CD14-positive monocyte (primary cell): Measurements from ENCODE around the gene MTNR1B. TPM values are rescaled to one million over a fixed set of nuclear protein-coding genes. Genes with fewer than 3 reads are reported as not detected.

Experiments used
- DNase-seq, 3 donors: peaks; one replicate each; pipeline ENCODE4 v3.0.0-alpha.2; 2011 to 2022
- H2AFZ ChIP-seq: 2 replicates; pipeline ENCODE4 v1.6.0; 2012; ENCODE audit warnings: mild to moderate bottlenecking, low read depth, low read length, inconsistent platforms; ENCODE audit not compliant: insufficient read depth, poor library complexity, severe bottlenecking
- H3K27ac ChIP-seq, 2 donors: 1 replicate in 1 of 2; 2 replicates in 1 of 2; pipeline ENCODE4 v1.5.1; 2012 to 2013; ENCODE audit warnings: low read length in 2 of 2, control low read depth in 1 of 2, inconsistent platforms in 1 of 2, low read depth in 1 of 2, mild to moderate bottlenecking in 1 of 2
- H3K27me3 ChIP-seq, 2 donors: one replicate each; pipeline versions ENCODE4 v1.6.0 to v1.6.1; 2011 to 2013; ENCODE audit warnings: low read length in 2 of 2; ENCODE audit not compliant: control insufficient read depth in 2 of 2, insufficient read depth in 2 of 2
- H3K36me3 ChIP-seq, 2 donors: replicated peaks in 1 of 2; 1 replicate in 1 of 2; 2 replicates in 1 of 2; pipeline versions ENCODE4 v1.5.1 to v1.6.1; 2012 to 2013; ENCODE audit warnings: low read length in 2 of 2, control low read depth in 1 of 2, inconsistent platforms in 1 of 2, mild to moderate bottlenecking in 1 of 2; ENCODE audit not compliant: insufficient read depth in 2 of 2, control insufficient read depth in 1 of 2
- H3K4me1 ChIP-seq, 2 donors: 1 replicate in 1 of 2; 2 replicates in 1 of 2; pipeline versions ENCODE4 v1.5.1 to v1.6.1; 2012 to 2013; ENCODE audit warnings: low read length in 2 of 2, control low read depth in 1 of 2, inconsistent platforms in 1 of 2, mild to moderate bottlenecking in 1 of 2, moderate library complexity in 1 of 2; ENCODE audit not compliant: insufficient read depth in 2 of 2, control insufficient read depth in 1 of 2
- H3K4me2 ChIP-seq: replicated peaks from 2 replicates; pipeline ENCODE3; 2012; ENCODE audit warnings: low read length, moderate library complexity, mild to moderate bottlenecking; ENCODE audit not compliant: poor library complexity, severe bottlenecking; ENCODE audit errors: extremely low read depth
- H3K4me3 ChIP-seq, 3 experiments: fragments of 200-600 bp in 1 of 3; sonication (generic) in 1 of 3; replicated peaks in 1 of 3; 1 replicate in 2 of 3; 2 replicates in 1 of 3; pipeline ENCODE4 v1.5.1; 2011 to 2013; ENCODE audit warnings: low read length in 3 of 3, mild to moderate bottlenecking in 3 of 3, control low read depth in 2 of 3, low read depth in 2 of 3, inconsistent platforms in 1 of 3, moderate library complexity in 1 of 3
- H3K79me2 ChIP-seq: 2 replicates; pipeline ENCODE4 v1.6.0; 2012; ENCODE audit warnings: mild to moderate bottlenecking, control low read depth, inconsistent platforms, low read length, moderate library complexity; ENCODE audit not compliant: insufficient read depth
- H3K9ac ChIP-seq: 2 replicates; pipeline ENCODE4 v1.6.0; 2017; ENCODE audit warnings: low read length, mild to moderate bottlenecking; ENCODE audit not compliant: insufficient read depth, poor library complexity, severe bottlenecking
- H3K9me3 ChIP-seq, 2 donors: replicated peaks in 1 of 2; 1 replicate in 1 of 2; 2 replicates in 1 of 2; pipeline versions ENCODE4 v1.5.1 to v1.6.1; 2012 to 2013; ENCODE audit warnings: low read length in 2 of 2, control low read depth in 1 of 2; ENCODE audit not compliant: control insufficient read depth in 1 of 2, insufficient read depth in 1 of 2
- H4K20me1 ChIP-seq: 2 replicates; pipeline ENCODE4 v1.6.0; 2012; ENCODE audit warnings: mild to moderate bottlenecking, low read length, control low read depth, moderate library complexity; ENCODE audit not compliant: insufficient read depth
- H3K27ac Mint-ChIP-seq, 7 donors: one replicate each; pipeline ENCODE4 v1.8.0; 2020; ENCODE audit warnings: mild to moderate bottlenecking in 7 of 7, mixed read lengths in 7 of 7, moderate library complexity in 6 of 7, inconsistent platforms in 2 of 7
- H3K27me3 Mint-ChIP-seq, 3 donors: one replicate each; pipeline ENCODE4 v1.8.0; 2021 to 2022; ENCODE audit warnings: low read depth in 3 of 3, mild to moderate bottlenecking in 3 of 3, mixed read lengths in 3 of 3, moderate library complexity in 3 of 3, inconsistent platforms in 1 of 3
- H3K36me3 Mint-ChIP-seq, 2 donors: one replicate each; pipeline ENCODE4 v1.8.0; 2020; ENCODE audit warnings: mixed read lengths in 2 of 2, inconsistent platforms in 1 of 2, mild to moderate bottlenecking in 1 of 2
- H3K4me1 Mint-ChIP-seq: one replicate; pipeline ENCODE4 v1.8.0; 2020; ENCODE audit warnings: mild to moderate bottlenecking, mixed read lengths
- H3K4me3 Mint-ChIP-seq, 2 donors: one replicate each; pipeline ENCODE4 v1.8.0; 2020; ENCODE audit warnings: mild to moderate bottlenecking in 2 of 2, mixed read lengths in 2 of 2, moderate library complexity in 1 of 2
- H3K9me3 Mint-ChIP-seq, 7 donors: one replicate each; pipeline ENCODE4 v1.8.0; 2020 to 2022; ENCODE audit warnings: mixed read lengths in 7 of 7, mild to moderate bottlenecking in 6 of 7, moderate library complexity in 6 of 7, inconsistent platforms in 2 of 7
- WGBS: methylation state at CpG from one replicate; pipeline ENCODE4 v1.1.5; 2013; ENCODE audit warnings: missing lambda C conversion rate; ENCODE audit not compliant: insufficient coverage; 5-methylcytosine and 5-hydroxymethylcytosine counted together
- intact Hi-C, 2 donors: fragments of 100-400 bp; cut with micrococcal nuclease; formaldehyde crosslinking; loops; one replicate each; pipeline versions ENCODE4 v1.15.0 to v1.15.1; 2023
- polyA minus RNA-seq: library from RNA; depleted of rRNA, polyadenylated mRNA; stranded (reverse); fragments of >200 nt; gene quantifications from 2 replicates; pipeline ENCODE4 v1.2.3, GENCODE V29; 2012
- polyA plus RNA-seq, 3 donors: library from polyadenylated mRNA; depleted of rRNA in 1 of 3; unstranded in 2 of 3; stranded (reverse) in 1 of 3; fragments of 300-500 nt in 2 of 3; fragments of >200 nt in 1 of 3; fragmentation: Illumina TruSeq in 2 of 3; gene quantifications; 1 replicate in 2 of 3; 2 replicates in 1 of 3; pipeline ENCODE4 v1.2.3, GENCODE V29; 2012 to 2021
- total RNA-seq, 12 experiments: library from RNA in 1 of 12; stranded (reverse) in 1 of 12; fragments of 120-200 nt in 1 of 12; gene quantifications; one replicate each; pipeline ENCODE4 v1.2.4 and lab custom pipeline; 2013 to 2026; ENCODE audit warnings: mixed read lengths in 6 of 12, inconsistent platforms in 1 of 12
- TF ChIP-seq, protein P1 (sequence below): fragments of 200-600 bp; IDR thresholded peaks from one replicate; pipeline ENCODE4 v1.8.0; 2022; ENCODE audit warnings: antibody characterized with exemption, mild to moderate bottlenecking

Gene MTNR1B
- total RNA-seq (2013) = not detected
- polyA plus RNA-seq = not detected
- polyA minus RNA-seq = 0.14 TPM in 1 of 2 replicates, not detected in the other
- 0 to 0.35 (median 0) reads per million in 11 experiments for total RNA-seq (lab: John Stamatoyannopoulos, UW)

DNA sequence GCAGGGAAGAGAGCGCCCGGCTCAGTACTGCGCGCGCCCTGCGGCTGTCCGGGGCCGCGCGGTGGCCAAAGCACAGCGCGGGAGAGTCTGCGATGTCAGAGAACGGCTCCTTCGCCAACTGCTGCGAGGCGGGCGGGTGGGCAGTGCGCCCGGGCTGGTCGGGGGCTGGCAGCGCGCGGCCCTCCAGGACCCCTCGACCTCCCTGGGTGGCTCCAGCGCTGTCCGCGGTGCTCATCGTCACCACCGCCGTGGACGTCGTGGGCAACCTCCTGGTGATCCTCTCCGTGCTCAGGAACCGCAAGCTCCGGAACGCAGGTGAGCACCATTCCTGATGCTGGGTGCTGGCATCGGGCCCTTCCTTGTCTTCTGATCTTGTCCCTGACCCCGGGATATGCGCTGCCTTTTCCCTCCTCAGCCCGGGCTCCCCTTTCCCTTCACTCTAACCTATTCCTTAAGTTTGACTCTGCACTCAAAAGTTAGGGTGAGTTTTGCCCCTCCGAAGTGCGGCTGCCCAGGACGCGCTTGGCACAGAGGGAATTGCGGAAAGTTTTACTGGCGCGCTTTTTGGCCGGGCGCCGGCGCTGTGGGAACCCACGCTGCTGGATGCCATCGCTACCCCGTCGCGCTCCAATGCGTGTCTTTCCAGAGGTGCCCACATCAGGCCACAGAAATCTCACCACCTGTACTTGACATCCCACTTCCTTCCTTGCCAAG is at the start of gene MTNR1B:
Gene MTNR1B, plus strand, starts transcription at position 18 of the 714 bp plus-strand sequence. Its CDS starts 75 bp downstream, at position 93.
- H3K27me3 Mint-ChIP-seq = peaks cover 21 to 35% (median 23%) of the 10 kb centered on the region in 3 donors
- H3K9me3 Mint-ChIP-seq = peaks cover 0 to 10% (median 5%) of the 10 kb centered on the region in 7 donors
- 8% methylated on average over 52 of the region's 58 CpGs for WGBS

DNA sequence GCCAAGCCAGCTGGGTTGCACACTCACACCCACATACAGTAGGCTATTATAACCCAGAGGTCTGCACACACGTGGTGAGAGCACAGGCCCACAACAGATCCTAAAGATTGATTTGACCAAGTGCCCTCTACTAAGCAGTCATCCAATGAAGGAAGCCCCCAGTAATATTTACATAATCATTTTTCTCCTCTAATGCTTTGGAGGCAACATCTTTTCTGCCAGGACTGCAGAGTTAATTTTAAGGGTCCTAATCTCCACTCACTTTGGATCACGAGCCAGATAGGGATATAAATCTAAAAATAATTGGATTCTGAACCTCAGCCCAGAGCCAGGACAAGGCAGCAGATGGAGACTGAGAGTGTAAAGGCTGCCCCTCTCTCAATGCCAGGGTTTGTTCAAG is 49.1 kb upstream of the MTNR1B start:
- Mint-ChIP-seq H3K27ac (no peak overlapping the region), H3K9me3 (peaks cover 7 to 19% (median 12%) of the 10 kb centered on the region in 7 donors), H3K36me3 (no peaks in the 10 kb centered on the region), H3K4me1 (no peaks in the 10 kb centered on the region), H3K27me3 (peaks cover 0 to 3% (median 0%) of the 10 kb centered on the region in 3 donors), H3K4me3 (no peak overlapping the region)
- intact Hi-C loops = no loop called here
- no peak for DNase-seq
- WGBS = 78% methylated on average over 1 of the region's 2 CpGs
- Histone ChIP-seq H3K4me2 (no peak overlapping the region), H3K4me1 (no peaks in the 10 kb centered on the region), H3K36me3 (no peaks in the 10 kb centered on the region), H3K9ac (no peak overlapping the region), H2AFZ (no peak overlapping the region), H3K27ac (no peak overlapping the region), H3K27me3 (no peaks in the 10 kb centered on the region), H4K20me1 (no peaks in the 10 kb centered on the region), H3K4me3 (no peak overlapping the region), H3K79me2 (no peaks in the 10 kb centered on the region), H3K9me3 (peaks cover 4 to 14% of the 10 kb centered on the region in 2 donors)
- TF ChIP-seq, protein P1, sequence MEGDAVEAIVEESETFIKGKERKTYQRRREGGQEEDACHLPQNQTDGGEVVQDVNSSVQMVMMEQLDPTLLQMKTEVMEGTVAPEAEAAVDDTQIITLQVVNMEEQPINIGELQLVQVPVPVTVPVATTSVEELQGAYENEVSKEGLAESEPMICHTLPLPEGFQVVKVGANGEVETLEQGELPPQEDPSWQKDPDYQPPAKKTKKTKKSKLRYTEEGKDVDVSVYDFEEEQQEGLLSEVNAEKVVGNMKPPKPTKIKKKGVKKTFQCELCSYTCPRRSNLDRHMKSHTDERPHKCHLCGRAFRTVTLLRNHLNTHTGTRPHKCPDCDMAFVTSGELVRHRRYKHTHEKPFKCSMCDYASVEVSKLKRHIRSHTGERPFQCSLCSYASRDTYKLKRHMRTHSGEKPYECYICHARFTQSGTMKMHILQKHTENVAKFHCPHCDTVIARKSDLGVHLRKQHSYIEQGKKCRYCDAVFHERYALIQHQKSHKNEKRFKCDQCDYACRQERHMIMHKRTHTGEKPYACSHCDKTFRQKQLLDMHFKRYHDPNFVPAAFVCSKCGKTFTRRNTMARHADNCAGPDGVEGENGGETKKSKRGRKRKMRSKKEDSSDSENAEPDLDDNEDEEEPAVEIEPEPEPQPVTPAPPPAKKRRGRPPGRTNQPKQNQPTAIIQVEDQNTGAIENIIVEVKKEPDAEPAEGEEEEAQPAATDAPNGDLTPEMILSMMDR = no peak

More for the DNA sequence above, at the start of gene MTNR1B:
- no peak for DNase-seq
- no peak within 1 kb of the TSS for H3K9ac ChIP-seq
- no peaks in the 10 kb centered on the region for H3K79me2 ChIP-seq
- peak within 1 kb of the TSS in 1 of 2 donors; percentile 65 for H3K4me3 Mint-ChIP-seq
- no peaks in the 10 kb centered on the region for H3K4me1 ChIP-seq
- H2AFZ ChIP-seq = no peak within 1 kb of the TSS
- no peaks in the 10 kb centered on the region for H3K36me3 ChIP-seq
- TF ChIP-seq, protein P1 = no peak
- H3K27ac Mint-ChIP-seq = no peak within 1 kb of the TSS
- intact Hi-C loops = no loop called here
- no peak within 1 kb of the TSS for H3K27ac ChIP-seq
- no peaks in the 10 kb centered on the region for H4K20me1 ChIP-seq
- H3K27me3 ChIP-seq = peaks cover 2 to 26% of the 10 kb centered on the region in 2 donors
- peaks cover 3 to 13% of the 10 kb centered on the region in 2 donors for H3K9me3 ChIP-seq
- no peak within 1 kb of the TSS for H3K4me2 ChIP-seq
- H3K4me1 Mint-ChIP-seq = no peaks in the 10 kb centered on the region
- H3K36me3 Mint-ChIP-seq = no peaks in the 10 kb centered on the region
- no peak within 1 kb of the TSS for H3K4me3 ChIP-seq
